ENCODE results near the gene NFIA. TPM values are rescaled to one million over a fixed set of nuclear protein-coding genes. Genes with fewer than 3 reads are reported as not detected.

Gene NFIA
- total and polyA plus RNA-seq, 9 of the 15 experiments (the other 6 are each of a cell fraction or from before 2014, with no cell fraction given): 5.3 to 24.9 (median 9.8) TPM

GRCh38 chr1:61049850-61050540, 32.4 kb upstream of the NFIA start:
- no TSS peak for BruUV-seq (replicated peaks)
- H3K9me3 ChIP-seq (replicated peaks; ENCODE audit: control insufficient read depth, insufficient read depth, low read depth, low read length): no peaks in the 10 kb centered on the region; the same call in 1 of the 2 replicates
- H3K4me3 ChIP-seq: peak overlapping the region; percentile 65
- H3K79me2 ChIP-seq (ENCODE audit: control insufficient read depth, insufficient read depth, low read length): peaks cover 15% of the 10 kb centered on the region
- intact Hi-C loops (cut with micrococcal nuclease) (loop anchor here (1.0 to 5.0 kb wide), 14 partner anchors 30 to 1387 kb away; partner anchors contain the start of gene USP1), in situ Hi-C loops (cut with MboI) (loop anchor here (5.0 kb wide), 1 partner anchor 87 kb away; no protein-coding TSS in a partner anchor)
- no peaks in the 10 kb centered on the region for H3K9me1 ChIP-seq (ENCODE audit: control insufficient read depth, insufficient read depth, low read length)
- H3K9ac ChIP-seq (ENCODE audit: insufficient read depth in 1 of 2, low read depth in 2 of 2, low read length in 2 of 2): peak overlapping the region; percentile 80 to 92
- under 1% methylated on average over 29 of the region's 48 CpGs for WGBS (ENCODE audit: insufficient coverage, low coverage, missing lambda C conversion rate)
- H3K36me3 ChIP-seq (ENCODE audit: control insufficient read depth, insufficient read depth, low read length): no peaks in the 10 kb centered on the region
- ChIA-PET CTCF (ENCODE audit: low intra/inter-chr PET ratio) (interaction anchor here (0.5 to 1.2 kb wide), 4 partner anchors 71 to 539 kb away, joined by 3 to 7 read pairs (median 4); no protein-coding TSS in a partner anchor), POLR2A (interaction anchor here (0.5 to 4.3 kb wide), 24 partner anchors 9 to 1387 kb away, joined by 3 to 18 read pairs (median 3); partner anchors contain the start of genes NFIA and USP1)
- H4K20me1 ChIP-seq (replicated peaks; ENCODE audit: control insufficient read depth, insufficient read depth, low read length): no peaks in the 10 kb centered on the region
- DNase-seq (ENCODE audit: extremely low read depth in 1 of 4, low spot score in 3 of 4) (peak; percentile 79 to 96 (median 81)), FAIRE-seq (peak; percentile 86), ATAC-seq (peak; percentile 70)
- H3K4me2 ChIP-seq (ENCODE audit: insufficient read depth, low read length): peak overlapping the region; percentile 81
- peak overlapping the region; percentile 83 for H2AFZ ChIP-seq (ENCODE audit: low read depth, low read length)
- H3K27ac ChIP-seq (ENCODE audit: extremely low read depth, low read depth, low read length): peak overlapping the region; percentile 82
- H3K27me3 ChIP-seq (ENCODE audit: control insufficient read depth in 2 of 2, insufficient read depth in 2 of 2, low read length in 2 of 2): no peaks in the 10 kb centered on the region
- peaks cover 44 to 56% of the 10 kb centered on the region in 2 experiments for H3K4me1 ChIP-seq (replicated peaks in 1 of 2; ENCODE audit: control insufficient read depth in 2 of 2, insufficient read depth in 2 of 2, low read length in 2 of 2)
- TF ChIP-seq TCF7L2 (IDR thresholded peaks at IDR 0.05; ENCODE audit: low read depth, low read length) (0 out of 2 replicates have a peak, but pooled peaks have one; percentile 11), FOXJ2 (tag; IDR thresholded peaks at IDR 0.05) (peak; percentile 47; the same call in 1 of the 2 replicates), SAP30 (IDR thresholded peaks at IDR 0.05; ENCODE audit: borderline replicate concordance, insufficient read depth, low read depth, low read length, poor library complexity, severe bottlenecking) (no peak), SETDB1 (IDR thresholded peaks at IDR 0.05; ENCODE audit: low read length) (no peak), FOXM1 (IDR thresholded peaks at IDR 0.05; ENCODE audit: low read depth) (peak; percentile 37; the same call in 1 of the 2 replicates), FOXM1 (CRISPR knock-in tag; IDR thresholded peaks at IDR 0.05; ENCODE audit: low read depth) (no peak), RB1 (IDR thresholded peaks at IDR 0.05; ENCODE audit: low read depth) (peak; percentile 27; the same call in 1 of the 2 replicates), ZKSCAN1 (IDR thresholded peaks at IDR 0.05; ENCODE audit: low read depth, low read length) (peak; percentile 74; the same call in 1 of the 2 replicates), ZFPM2 (CRISPR knock-in tag; IDR thresholded peaks at IDR 0.05) (no peak), PHB2 (IDR thresholded peaks at IDR 0.05; ENCODE audit: low read depth) (no peak), FIP1L1 (IDR thresholded peaks at IDR 0.05; ENCODE audit: low read depth, low read length, poor library complexity, severe bottlenecking) (peak; percentile 38), LCOR (CRISPR knock-in tag; IDR thresholded peaks at IDR 0.05) (peak; percentile 82; the same call in 1 of the 2 replicates), ZNF436 (CRISPR knock-in tag; IDR thresholded peaks at IDR 0.05) (no peak), NR2C1 (IDR thresholded peaks at IDR 0.05) (peak; percentile 57; the same call in 1 of the 2 replicates), NR2C1 (tag; IDR thresholded peaks at IDR 0.05) (peak; percentile 82)
- TF ChIP-seq, protein P1, sequence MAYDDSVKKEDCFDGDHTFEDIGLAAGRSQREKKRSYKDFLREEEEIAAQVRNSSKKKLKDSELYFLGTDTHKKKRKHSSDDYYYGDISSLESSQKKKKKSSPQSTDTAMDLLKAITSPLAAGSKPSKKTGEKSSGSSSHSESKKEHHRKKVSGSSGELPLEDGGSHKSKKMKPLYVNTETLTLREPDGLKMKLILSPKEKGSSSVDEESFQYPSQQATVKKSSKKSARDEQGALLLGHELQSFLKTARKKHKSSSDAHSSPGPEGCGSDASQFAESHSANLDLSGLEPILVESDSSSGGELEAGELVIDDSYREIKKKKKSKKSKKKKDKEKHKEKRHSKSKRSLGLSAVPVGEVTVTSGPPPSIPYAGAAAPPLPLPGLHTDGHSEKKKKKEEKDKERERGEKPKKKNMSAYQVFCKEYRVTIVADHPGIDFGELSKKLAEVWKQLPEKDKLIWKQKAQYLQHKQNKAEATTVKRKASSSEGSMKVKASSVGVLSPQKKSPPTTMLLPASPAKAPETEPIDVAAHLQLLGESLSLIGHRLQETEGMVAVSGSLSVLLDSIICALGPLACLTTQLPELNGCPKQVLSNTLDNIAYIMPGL (CRISPR knock-in tag; IDR thresholded peaks at IDR 0.05): peak; percentile 77; the same call in 1 of the 2 replicates
- TF ChIP-seq, protein P2, sequence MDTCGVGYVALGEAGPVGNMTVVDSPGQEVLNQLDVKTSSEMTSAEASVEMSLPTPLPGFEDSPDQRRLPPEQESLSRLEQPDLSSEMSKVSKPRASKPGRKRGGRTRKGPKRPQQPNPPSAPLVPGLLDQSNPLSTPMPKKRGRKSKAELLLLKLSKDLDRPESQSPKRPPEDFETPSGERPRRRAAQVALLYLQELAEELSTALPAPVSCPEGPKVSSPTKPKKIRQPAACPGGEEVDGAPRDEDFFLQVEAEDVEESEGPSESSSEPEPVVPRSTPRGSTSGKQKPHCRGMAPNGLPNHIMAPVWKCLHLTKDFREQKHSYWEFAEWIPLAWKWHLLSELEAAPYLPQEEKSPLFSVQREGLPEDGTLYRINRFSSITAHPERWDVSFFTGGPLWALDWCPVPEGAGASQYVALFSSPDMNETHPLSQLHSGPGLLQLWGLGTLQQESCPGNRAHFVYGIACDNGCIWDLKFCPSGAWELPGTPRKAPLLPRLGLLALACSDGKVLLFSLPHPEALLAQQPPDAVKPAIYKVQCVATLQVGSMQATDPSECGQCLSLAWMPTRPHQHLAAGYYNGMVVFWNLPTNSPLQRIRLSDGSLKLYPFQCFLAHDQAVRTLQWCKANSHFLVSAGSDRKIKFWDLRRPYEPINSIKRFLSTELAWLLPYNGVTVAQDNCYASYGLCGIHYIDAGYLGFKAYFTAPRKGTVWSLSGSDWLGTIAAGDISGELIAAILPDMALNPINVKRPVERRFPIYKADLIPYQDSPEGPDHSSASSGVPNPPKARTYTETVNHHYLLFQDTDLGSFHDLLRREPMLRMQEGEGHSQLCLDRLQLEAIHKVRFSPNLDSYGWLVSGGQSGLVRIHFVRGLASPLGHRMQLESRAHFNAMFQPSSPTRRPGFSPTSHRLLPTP (IDR thresholded peaks at IDR 0.05; ENCODE audit: borderline replicate concordance, extremely low read depth, insufficient read length): peak; percentile 23
